Spinal cord (tissue), 10 donors: Measurements from ENCODE around the gene ITPRID1. TPM values are rescaled to one million over a fixed set of nuclear protein-coding genes. Genes with fewer than 3 reads are reported as not detected.

Experiments used
- DNase-seq, 6 donors: peaks; one replicate each; pipeline versions ENCODE4 v3.0.0 to v3.0.0-alpha.2; 2013 to 2015; ENCODE audit warnings: low spot score in 6 of 6, low read depth in 4 of 6
- H3K27ac ChIP-seq: one replicate; pipeline ENCODE4 v1.5.1; 2013; ENCODE audit warnings: low read depth, low read length, control low read depth
- H3K27me3 ChIP-seq: one replicate; pipeline ENCODE4 v1.6.1; 2013; ENCODE audit warnings: low read length; ENCODE audit not compliant: control insufficient read depth, insufficient read depth
- H3K36me3 ChIP-seq: one replicate; pipeline ENCODE4 v1.6.1; 2013; ENCODE audit warnings: low read length; ENCODE audit not compliant: control insufficient read depth, insufficient read depth
- H3K4me1 ChIP-seq: one replicate; pipeline ENCODE4 v1.6.1; 2013; ENCODE audit warnings: low read length; ENCODE audit not compliant: control insufficient read depth, insufficient read depth
- H3K4me3 ChIP-seq: one replicate; pipeline ENCODE4 v1.5.1; 2013; ENCODE audit warnings: low read depth, low read length, control low read depth
- H3K9me3 ChIP-seq: one replicate; pipeline ENCODE4 v1.6.1; 2013; ENCODE audit warnings: low read length; ENCODE audit not compliant: control insufficient read depth, insufficient read depth
- WGBS: methylation state at CpG from one replicate; pipeline ENCODE4 v1.1.5; 2013; ENCODE audit warnings: missing lambda C conversion rate; ENCODE audit not compliant: insufficient coverage; 5-methylcytosine and 5-hydroxymethylcytosine counted together
- polyA plus RNA-seq, 2 donors: library from polyadenylated mRNA; unstranded; fragments of 120-200 nt; gene quantifications; one replicate each; pipeline ENCODE4 v1.2.1, GENCODE V29; 2013; ENCODE audit not compliant: insufficient read length in 2 of 2
- total RNA-seq, 2 donors: library from RNA; depleted of rRNA in 1 of 2; stranded (reverse); fragments of 120-200 nt in 1 of 2; fragments of >200 nt in 1 of 2; gene quantifications; one replicate each; pipeline versions ENCODE4 v1.2.3 to v1.2.4, GENCODE V29; 2013 to 2014
- donor health status: healthy.

The ITPRID1 gene
- total and polyA plus RNA-seq, 4 donors = 0.09 to 0.11 TPM; not detected in 2

GRCh38 chr7:31545549-31545948, 31.7 kb downstream of the ITPRID1 start:
- H3K9me3 ChIP-seq = no peaks in the 10 kb centered on the region
- WGBS = no CpG with 5 or more reads among the region's 1 CpG
- H3K4me3 ChIP-seq = no peak overlapping the region
- H3K36me3 ChIP-seq = no peaks in the 10 kb centered on the region
- H3K27ac ChIP-seq = no peak overlapping the region
- no peaks in the 10 kb centered on the region for H3K27me3 ChIP-seq
- no peaks in the 10 kb centered on the region for H3K4me1 ChIP-seq
- no peak for DNase-seq

GRCh38 chr7:31549611-31550010, 35.7 kb downstream of the ITPRID1 start:
- Histone ChIP-seq H3K27ac (no peak overlapping the region), H3K27me3 (no peaks in the 10 kb centered on the region), H3K4me3 (no peak overlapping the region), H3K36me3 (no peaks in the 10 kb centered on the region), H3K9me3 (no peaks in the 10 kb centered on the region), H3K4me1 (peaks cover 7% of the 10 kb centered on the region)
- peak in 1 of 6 donors; percentile 5 for DNase-seq

GRCh38 chr7:31550432-31550831, 36.5 kb downstream of the ITPRID1 start:
- Histone ChIP-seq H3K27me3 (no peaks in the 10 kb centered on the region), H3K4me3 (no peak overlapping the region), H3K27ac (no peak overlapping the region), H3K36me3 (no peaks in the 10 kb centered on the region), H3K9me3 (no peaks in the 10 kb centered on the region), H3K4me1 (peaks cover 7% of the 10 kb centered on the region)
- WGBS = 20% methylated on average over 1 of the region's 1 CpG
- DNase-seq = peak in 4 of 6 donors; percentile 20 to 69 (median 39)

GRCh38 chr7:31553661-31554081, 39.8 kb downstream of the ITPRID1 start:
- Histone ChIP-seq H3K36me3 (no peaks in the 10 kb centered on the region), H3K27ac (no peak overlapping the region), H3K27me3 (no peaks in the 10 kb centered on the region), H3K4me1 (peaks cover 7% of the 10 kb centered on the region), H3K4me3 (no peak overlapping the region), H3K9me3 (peaks cover 1% of the 10 kb centered on the region)
- DNase-seq = peak in 2 of 6 donors; percentile 46 to 81

GRCh38 chr7:31562002-31562401, 48.1 kb downstream of the ITPRID1 start:
- Histone ChIP-seq H3K27ac (no peak overlapping the region), H3K9me3 (no peaks in the 10 kb centered on the region), H3K4me1 (no peaks in the 10 kb centered on the region), H3K27me3 (peaks cover 2% of the 10 kb centered on the region), H3K36me3 (no peaks in the 10 kb centered on the region), H3K4me3 (no peak overlapping the region)
- WGBS = no CpG with 5 or more reads among the region's 1 CpG
- no peak for DNase-seq

- Histone ChIP-seq H3K27ac (no peak overlapping the region), H3K27me3 (peaks cover 2% of the 10 kb centered on the region), H3K36me3 (no peaks in the 10 kb centered on the region), H3K4me3 (no peak overlapping the region), H3K4me1 (no peaks in the 10 kb centered on the region), H3K9me3 (no peaks in the 10 kb centered on the region)
- peak in 1 of 6 donors; percentile 56 for DNase-seq
- 61% methylated on average over 5 of the region's 5 CpGs for WGBS
These were observed 49.6 kb downstream of the ITPRID1 start for GRCh38 chr7:31563522-31563921.

GRCh38 chr7:31563951-31564350, 50.1 kb downstream of the ITPRID1 start:
- peak in 1 of 6 donors; percentile 91 for DNase-seq
- Histone ChIP-seq H3K9me3 (no peaks in the 10 kb centered on the region), H3K27me3 (peaks cover 2% of the 10 kb centered on the region), H3K36me3 (no peaks in the 10 kb centered on the region), H3K27ac (no peak overlapping the region), H3K4me1 (no peaks in the 10 kb centered on the region), H3K4me3 (no peak overlapping the region)
- no CpG with 5 or more reads among the region's 3 CpGs for WGBS

GRCh38 chr7:31564661-31565060, 50.8 kb downstream of the ITPRID1 start:
- 76% methylated on average over 4 of the region's 5 CpGs for WGBS
- DNase-seq = peak in 1 of 6 donors; percentile 71

GRCh38 chr7:31569528-31569927, 55.6 kb downstream of the ITPRID1 start:
- Histone ChIP-seq H3K27ac (no peak overlapping the region), H3K4me1 (no peaks in the 10 kb centered on the region), H3K9me3 (no peaks in the 10 kb centered on the region), H3K4me3 (no peak overlapping the region), H3K36me3 (no peaks in the 10 kb centered on the region), H3K27me3 (peaks cover 2% of the 10 kb centered on the region)
- WGBS = no CpG with 5 or more reads among the region's 4 CpGs
- no peak for DNase-seq

More at GRCh38 chr7:31564661-31565060, 50.8 kb downstream of the ITPRID1 start:
- Histone ChIP-seq H3K27ac (no peak overlapping the region), H3K4me1 (no peaks in the 10 kb centered on the region), H3K9me3 (no peaks in the 10 kb centered on the region), H3K36me3 (no peaks in the 10 kb centered on the region), H3K4me3 (no peak overlapping the region), H3K27me3 (peaks cover 2% of the 10 kb centered on the region)

- no CpG with 5 or more reads among the region's 2 CpGs for WGBS
- no peaks in the 10 kb centered on the region for H3K4me1 ChIP-seq
- H3K27me3 ChIP-seq = no peaks in the 10 kb centered on the region
- no peaks in the 10 kb centered on the region for H3K36me3 ChIP-seq
- no peak overlapping the region for H3K27ac ChIP-seq
- DNase-seq = no peak
- no peaks in the 10 kb centered on the region for H3K9me3 ChIP-seq
- H3K4me3 ChIP-seq = no peak overlapping the region
These were observed 69.6 kb downstream of the ITPRID1 start for GRCh38 chr7:31583526-31583925.
